Caki2 (cell line): ENCODE measurements around the gene LYPD6. TPM values are rescaled to one million over a fixed set of nuclear protein-coding genes. Genes with fewer than 3 reads are reported as not detected.

ENCODE experiments used
- DNase-seq: peaks from one replicate; pipeline ENCODE4 v3.0.0-alpha.2; 2015; ENCODE audit warnings: low read depth
- in situ Hi-C: cut with HindIII; loops from 2 replicates; pipeline ENCODE4 v1.10.0; 2016; ENCODE audit warnings: low sequenced_read_pairs, low pct_unique_long_range_greater_than_20kb, mixed read lengths
- total RNA-seq: library from RNA; depleted of rRNA; stranded (reverse); fragments of >200 nt; shearing (Covaris generic); gene quantifications from 2 replicates; pipeline ENCODE4 v1.2.3, GENCODE V29; 2014; ENCODE audit warnings: low replicate concordance

Gene LYPD6
- total RNA-seq, 1 experiment from 2014 or later, result 12.2 TPM

DNA sequence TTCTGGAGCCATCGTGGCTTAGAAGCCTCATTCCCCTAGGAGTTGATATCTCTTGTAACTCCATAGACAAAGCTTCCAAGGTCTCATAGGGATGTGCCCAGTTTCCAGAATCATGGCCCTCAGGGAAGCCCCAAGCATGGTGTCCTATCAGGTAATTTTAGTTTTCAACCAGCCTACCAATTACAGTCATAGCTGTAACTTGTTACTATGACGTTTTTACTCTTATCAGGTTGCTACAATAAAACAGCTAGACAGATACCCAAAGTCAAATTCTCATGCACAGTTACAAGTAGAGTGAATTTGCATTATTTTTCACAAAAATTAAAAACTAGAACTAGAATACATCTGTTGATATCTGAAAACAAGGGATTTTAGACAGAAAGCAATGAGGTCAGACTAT lies 8.9 kb downstream of the LYPD6 start:
- in situ Hi-C loops, result no loop called here
- DNase-seq, result no peak

DNA sequence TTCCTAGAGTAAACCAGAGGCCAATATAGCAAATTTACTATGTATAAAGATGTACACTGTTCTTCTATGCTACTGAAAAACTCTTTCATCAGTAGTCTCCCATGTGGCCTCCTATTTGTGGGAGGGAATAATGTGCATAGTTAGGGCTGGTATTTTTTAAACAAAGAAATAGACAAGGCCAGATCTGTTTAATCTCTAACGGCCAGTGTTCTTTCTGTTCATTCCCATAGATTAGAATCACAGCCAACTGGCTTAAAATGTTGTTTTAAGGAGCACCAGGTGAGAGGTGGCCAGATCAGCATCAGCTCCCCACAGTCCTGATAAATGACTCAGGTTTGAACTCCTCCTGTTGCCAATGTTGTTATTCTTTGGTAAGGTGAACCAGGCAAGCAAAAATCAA lies 12.1 kb downstream of the LYPD6 start:
- no peak for DNase-seq
- in situ Hi-C loops, result no loop called here

DNA sequence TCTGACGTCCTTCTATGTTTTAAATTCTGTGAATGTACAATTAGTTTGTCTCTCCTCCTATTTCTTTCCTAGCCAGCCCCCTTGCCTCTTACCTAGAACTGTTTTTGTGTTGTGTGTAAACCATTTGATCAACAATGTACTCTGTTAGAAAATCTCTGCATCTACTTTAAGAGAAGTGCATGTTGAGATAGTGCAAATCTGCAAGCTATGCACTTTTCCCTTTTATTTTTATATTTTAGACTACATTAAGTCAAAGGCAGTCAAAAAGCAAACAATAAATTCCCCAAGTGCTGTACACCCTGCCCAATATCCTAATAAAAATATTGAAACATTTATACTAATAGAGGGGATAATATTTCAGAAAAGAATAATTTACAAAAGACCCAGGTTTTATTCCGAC lies 13.7 kb downstream of the LYPD6 start:
- DNase-seq, result no peak
- in situ Hi-C loops, result no loop called here

DNA sequence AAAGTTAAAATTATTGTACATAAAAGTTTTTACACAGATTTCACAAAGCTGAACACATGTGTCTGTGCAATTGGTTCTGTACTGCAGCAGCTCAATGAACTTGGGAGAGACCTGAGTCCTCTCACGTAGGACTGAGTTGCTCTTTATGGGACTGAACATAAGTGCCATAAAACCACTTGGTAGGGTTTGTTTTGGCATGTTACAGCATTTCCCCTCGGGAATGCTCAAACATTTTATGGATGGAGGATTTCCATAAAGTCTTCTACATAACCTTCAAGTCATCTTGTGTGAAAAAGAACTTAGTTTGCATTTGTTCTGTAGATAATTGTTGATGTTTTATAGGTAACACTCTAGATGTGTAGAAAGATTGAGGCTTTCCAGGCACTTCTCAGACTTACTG lies 15.9 kb downstream of the LYPD6 start:
- no peak for DNase-seq
- in situ Hi-C loops, result no loop called here

DNA sequence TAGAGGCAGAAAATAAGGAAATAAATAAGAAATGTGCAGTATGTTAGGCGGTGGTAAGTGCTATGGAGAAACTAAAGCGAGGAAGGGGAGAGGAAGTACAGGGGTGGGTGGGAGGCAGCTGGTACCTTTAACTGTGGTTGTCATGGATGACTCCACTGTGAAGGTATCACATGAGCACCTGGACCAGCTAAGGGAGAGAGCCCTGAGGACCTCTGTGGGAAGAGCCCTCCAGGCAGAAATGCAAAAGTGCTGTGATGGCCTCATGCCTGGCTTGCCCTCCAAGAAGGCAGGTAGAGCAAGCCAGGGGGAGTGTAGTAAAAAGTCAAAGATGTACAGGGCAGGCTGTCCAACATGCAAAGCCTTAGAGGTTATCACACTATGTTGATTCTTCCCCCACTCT lies 17.9 kb downstream of the LYPD6 start:
- DNase-seq, result no peak
- in situ Hi-C loops, result no loop called here

DNA sequence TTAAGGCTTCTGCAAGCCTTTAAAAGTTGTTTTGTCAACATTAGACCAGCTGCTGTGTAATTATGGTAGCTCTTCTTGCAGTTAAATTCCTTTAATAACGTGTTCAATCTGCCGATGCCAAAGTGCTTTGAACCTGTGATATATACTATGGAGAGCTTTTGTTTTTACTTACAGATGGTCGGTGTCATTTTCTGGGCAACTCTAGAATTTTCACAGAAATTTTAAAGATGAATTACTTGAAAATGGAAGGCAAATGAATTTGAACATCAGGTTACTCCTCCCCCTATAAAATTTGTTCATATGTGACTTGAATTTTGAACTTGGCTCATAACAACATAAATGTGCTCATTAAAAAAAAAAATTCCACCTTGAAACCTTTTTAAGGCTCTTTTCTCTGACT lies 23.0 kb downstream of the LYPD6 start:
- no peak for DNase-seq
- in situ Hi-C loops, result no loop called here

DNA sequence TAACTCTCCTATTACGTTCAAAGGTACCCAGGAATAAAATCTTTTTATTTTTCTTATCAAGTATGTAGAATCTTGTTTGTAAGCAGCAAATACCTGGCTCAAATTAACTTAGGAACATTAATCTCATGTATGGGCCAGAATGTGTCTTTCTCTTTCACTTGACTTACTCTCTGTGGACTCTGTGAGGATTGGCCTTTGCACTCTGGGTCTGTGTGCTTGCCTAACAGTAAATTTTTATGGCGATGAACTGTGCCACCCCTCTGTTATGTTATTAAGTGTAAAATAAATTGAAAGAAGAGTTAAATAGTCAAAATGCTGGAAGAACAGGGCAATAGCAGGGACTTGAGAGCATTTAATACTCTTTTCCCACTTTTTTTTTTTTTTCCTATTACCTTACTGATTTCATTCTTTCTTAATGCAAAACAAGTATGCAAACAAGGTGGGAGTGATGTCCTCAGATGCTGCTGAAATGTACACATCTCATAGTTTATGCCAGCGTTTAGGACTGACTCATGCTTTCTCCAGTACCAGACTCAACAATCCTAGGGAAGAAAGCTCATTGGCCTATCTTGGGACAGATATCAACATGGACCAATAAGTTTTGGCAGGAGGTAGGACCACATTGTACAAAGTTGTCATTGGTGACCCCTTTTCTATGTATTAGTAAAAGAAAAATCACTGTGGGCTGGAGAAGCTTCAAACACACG lies 25.5 kb downstream of the LYPD6 start:
- DNase-seq, result no peak
- in situ Hi-C loops, result no loop called here

DNA sequence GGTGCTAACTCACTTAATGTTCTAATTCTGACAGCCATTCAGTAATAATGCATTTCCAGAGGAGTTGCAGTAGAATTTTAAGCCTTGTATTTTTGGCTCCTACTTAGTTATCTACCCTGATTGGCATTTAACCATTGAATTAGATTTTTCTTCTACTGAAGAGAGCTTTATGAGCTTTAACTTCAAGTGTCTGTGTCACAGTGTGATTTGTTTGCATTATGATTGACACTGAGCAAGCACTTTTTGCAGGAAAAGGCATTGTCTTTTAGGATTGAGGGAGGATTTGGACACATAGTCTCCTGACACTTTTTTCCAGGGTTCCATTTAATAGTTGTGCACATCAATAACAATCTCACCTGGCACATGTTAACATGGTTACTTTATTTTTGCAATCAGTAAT lies 26.7 kb downstream of the LYPD6 start:
- in situ Hi-C loops, result no loop called here
- no peak for DNase-seq

DNA sequence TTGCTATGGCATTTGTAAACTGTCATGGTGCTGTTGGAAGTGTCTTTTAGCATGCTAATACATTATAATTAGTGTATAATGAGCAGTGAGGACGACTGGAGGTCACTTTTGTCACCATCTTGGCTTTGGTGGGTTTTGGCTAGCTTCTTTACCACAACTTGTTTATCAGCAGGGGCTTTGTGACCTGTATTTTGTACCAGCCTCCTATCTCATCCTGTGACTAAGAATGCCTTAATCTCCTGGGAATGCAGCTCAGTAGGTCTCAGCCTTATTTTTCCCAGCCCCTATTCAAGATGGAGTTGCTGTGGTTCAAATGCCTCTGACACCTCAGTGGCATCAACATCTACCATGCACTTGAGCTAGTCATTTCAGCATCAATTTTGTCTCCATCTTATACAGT lies 29.7 kb downstream of the LYPD6 start:
- no peak for DNase-seq
- in situ Hi-C loops, result no loop called here

DNA sequence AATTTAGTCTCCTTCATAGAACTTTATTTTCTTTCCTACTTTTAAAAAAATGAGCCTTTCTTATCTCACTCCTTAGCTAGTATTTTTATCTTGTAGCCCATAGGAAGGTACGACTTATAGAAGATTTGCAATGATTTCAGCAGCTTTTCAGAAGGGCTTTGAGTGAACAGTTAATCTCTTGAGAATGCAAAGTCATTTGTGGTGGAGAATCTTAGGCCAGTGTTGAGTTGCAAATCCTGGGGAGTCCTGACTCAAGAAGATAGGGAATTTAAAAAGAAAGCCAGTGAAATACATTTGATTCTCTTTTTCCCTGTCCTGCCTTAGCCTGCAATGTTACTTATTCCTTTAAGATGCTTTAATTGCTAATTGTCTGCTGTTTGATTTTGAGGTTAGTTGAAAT lies 33.6 kb downstream of the LYPD6 start:
- in situ Hi-C loops, result no loop called here
- no peak for DNase-seq

DNA sequence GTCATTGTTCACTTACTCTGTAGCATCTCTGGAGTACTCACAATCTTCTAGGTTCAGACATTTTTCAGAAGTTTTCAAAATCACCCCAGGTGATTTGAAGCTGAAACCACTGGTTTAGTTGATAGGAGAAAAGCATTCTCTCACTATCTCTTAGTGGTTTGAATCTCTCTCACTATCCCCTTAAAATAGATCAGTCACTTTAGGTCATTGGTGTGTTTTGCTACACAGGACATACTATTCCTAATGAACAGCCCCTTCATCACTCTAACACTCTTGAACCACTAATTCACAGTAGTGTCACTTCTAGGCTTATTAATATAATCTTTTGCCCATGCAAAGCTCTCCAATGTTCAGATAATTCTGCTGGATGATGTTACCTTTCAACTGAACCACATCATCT lies 34.5 kb downstream of the LYPD6 start:
- in situ Hi-C loops, result no loop called here
- DNase-seq, result no peak

DNA sequence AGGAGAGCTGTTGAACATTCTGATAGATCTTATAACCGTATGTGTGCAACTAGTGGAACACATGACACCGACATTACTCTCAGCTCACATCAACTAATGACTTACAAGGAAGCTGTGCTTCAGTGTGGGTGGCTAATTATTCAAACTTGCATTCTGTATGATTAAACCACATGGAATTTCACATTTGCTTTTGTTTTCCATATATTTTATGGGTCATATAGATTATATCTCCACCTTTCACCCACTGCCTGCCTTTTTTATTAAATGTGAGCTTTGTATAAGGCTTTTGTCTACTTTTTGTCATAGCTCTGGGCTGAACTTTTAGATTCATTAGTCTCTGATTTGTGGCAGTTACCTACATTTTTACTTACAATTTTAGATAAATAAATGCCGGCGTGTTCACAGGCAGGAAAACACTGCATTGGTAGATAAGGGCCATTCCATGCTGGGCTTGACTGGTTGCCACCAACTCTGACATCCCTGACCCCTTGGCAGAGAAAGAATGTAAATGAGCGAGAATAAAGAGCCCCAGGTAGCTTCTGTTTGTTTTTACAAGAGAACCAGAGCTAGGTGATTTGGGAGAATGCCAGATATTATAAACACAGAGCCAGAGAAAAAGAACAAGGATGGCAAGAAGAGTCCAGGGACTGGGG lies 35.7 kb downstream of the LYPD6 start:
- in situ Hi-C loops, result no loop called here
- peak; percentile 93 for DNase-seq

DNA sequence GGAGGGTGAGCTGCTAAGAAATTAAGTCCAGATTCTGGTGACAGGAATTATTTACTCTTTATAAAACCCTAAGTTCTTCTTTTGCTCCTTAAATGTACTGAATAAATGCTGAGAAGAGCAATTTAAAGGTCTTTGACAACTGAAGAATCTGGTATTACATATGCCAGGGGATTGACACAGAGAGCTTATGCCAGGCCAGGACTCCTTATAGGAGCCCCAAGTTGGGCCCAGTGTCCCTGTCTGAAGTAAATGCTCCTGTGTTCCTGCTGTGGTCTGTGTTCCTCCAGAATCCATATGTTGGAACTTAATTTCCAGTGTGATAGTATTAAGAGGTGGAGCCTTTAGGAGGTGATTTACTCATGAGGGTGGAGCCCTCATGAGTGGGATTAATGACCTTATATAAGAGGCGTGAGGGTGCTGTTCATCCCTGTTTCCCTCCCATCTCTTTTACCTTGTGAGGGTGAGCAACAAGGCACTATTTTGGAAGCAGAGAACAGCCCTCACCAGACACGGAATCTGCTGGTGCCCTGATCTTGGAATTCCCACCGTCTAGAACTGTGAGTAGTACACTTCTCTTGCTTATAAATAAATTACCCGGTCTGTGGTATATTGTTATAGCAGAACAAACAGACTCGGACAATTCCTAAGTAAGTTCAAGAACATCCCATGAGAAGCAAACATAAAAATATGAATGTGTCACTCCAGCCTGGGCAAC lies 39.8 kb downstream of the LYPD6 start:
- DNase-seq, result no peak
- in situ Hi-C loops, result no loop called here

DNA sequence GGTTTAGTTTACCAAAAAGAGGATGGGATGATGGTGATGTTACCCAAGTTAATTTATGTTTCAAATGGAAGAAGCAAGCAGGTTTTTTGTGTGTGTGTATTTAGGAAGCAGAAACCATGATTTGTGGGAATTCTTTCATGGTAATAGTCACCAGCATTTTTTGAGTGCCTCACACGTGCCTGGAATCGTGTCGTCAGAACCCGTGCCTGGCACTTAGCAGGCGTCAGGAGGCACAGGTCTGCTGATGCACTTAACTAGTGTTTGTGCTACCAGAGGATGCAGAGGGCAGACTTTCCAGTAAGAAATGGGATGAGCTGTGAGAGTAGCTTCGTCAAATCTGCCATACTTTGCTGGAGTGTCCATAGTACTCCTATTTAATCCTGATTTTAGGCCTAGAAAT lies 41.1 kb downstream of the LYPD6 start:
- no peak for DNase-seq
- in situ Hi-C loops, result no loop called here

DNA sequence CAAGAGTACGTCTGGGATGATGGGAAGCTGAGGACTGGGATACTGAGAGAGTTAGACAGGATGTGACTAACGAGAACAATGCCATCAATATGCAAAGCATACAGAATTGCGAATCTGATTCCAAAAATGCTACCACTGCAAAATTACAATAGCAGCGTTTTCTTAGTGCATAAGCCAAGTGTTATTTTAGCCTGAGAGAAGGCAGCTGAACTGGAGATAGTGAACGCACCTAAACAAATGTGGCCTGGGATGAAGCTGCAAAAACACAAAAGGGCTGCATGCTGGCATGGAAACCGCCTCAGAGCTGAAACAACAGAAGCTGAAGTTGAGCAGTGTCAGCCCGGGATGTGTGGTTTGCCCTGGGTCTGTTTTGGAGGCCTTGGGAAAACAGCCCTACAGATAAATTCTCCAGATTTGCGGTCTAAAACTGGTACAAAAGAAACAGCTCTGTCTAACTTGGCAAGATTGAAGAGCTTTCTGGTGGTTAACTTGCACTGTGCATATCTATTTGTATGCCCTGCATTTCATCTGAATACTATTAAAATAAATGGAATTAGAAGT lies 45.5 kb downstream of the LYPD6 start:
- DNase-seq, result no peak
- in situ Hi-C loops, result no loop called here

DNA sequence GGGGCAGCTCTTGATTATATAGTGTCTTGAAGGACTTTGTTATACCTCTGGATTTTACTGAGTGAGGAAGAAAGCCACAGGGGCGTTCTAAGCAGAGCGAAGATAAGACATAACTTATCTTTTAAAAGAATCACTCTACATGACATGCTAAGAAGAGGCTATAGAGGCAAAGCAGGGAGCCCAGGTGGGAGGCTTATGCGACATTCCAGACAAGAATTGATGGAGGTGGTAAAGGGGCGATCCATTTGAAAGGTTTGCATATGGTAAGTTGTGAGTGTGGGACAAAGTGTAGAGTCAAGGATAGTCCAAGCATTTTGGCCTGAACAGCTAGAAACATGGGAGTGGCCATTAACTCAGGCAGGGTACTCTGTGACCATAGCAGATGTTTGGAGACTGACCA lies 49.8 kb downstream of the LYPD6 start:
- in situ Hi-C loops, result no loop called here
- no peak for DNase-seq

DNA sequence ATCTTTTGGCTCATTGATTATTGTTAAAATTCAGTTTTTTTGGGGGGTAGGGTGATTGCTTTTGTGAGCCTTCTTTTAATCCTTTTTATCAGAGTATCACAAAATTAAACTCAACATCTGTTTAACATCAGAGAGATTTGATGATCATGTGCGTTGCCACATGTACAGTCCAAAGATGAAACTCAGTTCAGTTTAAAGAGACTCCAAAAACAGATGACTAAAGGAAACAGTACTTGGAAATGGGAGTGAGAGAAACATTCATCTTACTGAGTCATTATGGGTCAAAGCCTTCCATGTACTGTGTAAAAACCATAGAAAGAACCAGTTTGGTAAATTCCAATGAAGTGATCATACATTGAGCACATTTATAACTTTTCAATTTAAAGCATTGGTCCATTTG lies 53.0 kb downstream of the LYPD6 start:
- in situ Hi-C loops, result no loop called here
- DNase-seq, result no peak

DNA sequence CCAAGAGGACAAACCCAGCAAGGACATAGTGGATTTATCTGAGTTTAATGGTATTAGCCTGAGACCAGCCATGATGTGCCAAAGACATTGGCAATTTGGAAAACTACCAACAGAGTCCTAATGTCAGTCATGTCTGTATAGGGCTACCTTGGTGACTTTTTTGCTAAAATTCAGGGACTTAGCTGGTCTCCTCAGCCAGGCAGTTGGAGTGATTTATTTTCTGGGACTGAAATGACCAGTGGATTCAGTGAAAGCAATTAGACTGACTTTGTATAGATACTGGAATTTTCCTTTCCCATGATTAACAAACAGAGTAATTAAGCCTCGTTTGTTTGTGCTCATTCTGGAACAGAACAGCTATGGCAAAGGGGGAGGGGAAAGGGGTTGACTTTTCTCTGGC lies 55.0 kb downstream of the LYPD6 start:
- DNase-seq, result no peak
- in situ Hi-C loops, result no loop called here

DNA sequence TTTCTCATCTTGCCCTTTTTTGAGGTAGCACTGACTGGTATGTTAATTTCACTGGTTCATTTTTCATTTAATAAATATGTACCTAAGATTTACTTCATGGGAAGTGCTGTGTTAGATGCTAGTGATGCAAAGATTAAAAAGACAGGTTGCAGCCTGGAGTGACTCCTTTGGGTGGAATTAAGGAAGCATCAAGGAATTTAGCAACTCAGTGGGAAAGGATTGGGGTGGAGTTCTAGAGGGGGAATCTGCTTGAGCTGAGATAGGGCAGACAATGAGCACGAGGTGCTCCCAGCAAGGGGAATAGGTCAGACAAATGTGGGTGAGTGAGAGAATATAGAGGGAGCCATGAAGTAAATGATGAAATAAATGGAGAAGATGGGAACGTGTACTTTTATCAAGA lies 57.0 kb downstream of the LYPD6 start:
- in situ Hi-C loops, result no loop called here
- DNase-seq, result no peak
